PC-3 (cell line): ENCODE data around the gene CST8.

Experiments
- CTCF ChIP-seq: fragments of 300-600 bp; sonication (generic); conservative IDR thresholded peaks from 2 replicates; pipeline ENCODE4 v1.5.1; 2017; ENCODE audit warnings: antibody characterized with exemption, low read depth, mild to moderate bottlenecking, low read length
- EZH2 ChIP-seq: fragments of 300-600 bp; sonication (generic); IDR thresholded peaks from one replicate; pipeline ENCODE4 v1.6.1; 2017; ENCODE audit warnings: antibody characterized with exemption, mild to moderate bottlenecking, low read length; ENCODE audit not compliant: unreplicated experiment
- EZH2phosphoT487 ChIP-seq: fragments of 300-600 bp; sonication (generic); IDR thresholded peaks from 2 replicates; pipeline ENCODE4 v1.6.1; 2018; ENCODE audit warnings: mild to moderate bottlenecking, antibody characterized with exemption, low read length, borderline replicate concordance

- TF ChIP-seq CTCF: no peak
- TF ChIP-seq EZH2: no peak
- TF ChIP-seq EZH2phosphoT487: no peak
These were observed 19.2 kb downstream of the CST8 start for GRCh38 chr20:23510000-23510590.
